Mammary epithelial cell (primary cell): Measurements from ENCODE around the gene RBM4.

Experiments used
- CTCF ChIP-seq, 2 donors: IDR thresholded peaks in 1 of 2; conservative IDR thresholded peaks in 1 of 2; 2 replicates each; pipeline ENCODE4 v1.5.1; 2011 to 2012; ENCODE audit warnings: inconsistent platforms in 2 of 2, low read length in 2 of 2, mild to moderate bottlenecking in 2 of 2, control low read depth in 1 of 2, low read depth in 1 of 2; ENCODE audit not compliant: insufficient read depth in 1 of 2; ENCODE audit errors: extremely low read depth in 1 of 2
- EZH2 ChIP-seq: IDR thresholded peaks from 2 replicates; pipeline ENCODE4 v1.6.1; 2012; ENCODE audit warnings: low read length, inconsistent platforms, borderline replicate concordance

GRCh38 chr11:66680966-66681645 lies 42.6 kb downstream of the RBM4 start:
- TF ChIP-seq CTCF (conservative IDR thresholded peaks at IDR 0.05 in 1 of 2, IDR thresholded peaks at IDR 0.05 in 1 of 2; ENCODE audit: extremely low read depth in 1 of 2, insufficient read depth in 1 of 2, low read depth in 1 of 2, low read length in 2 of 2), result no peak
- no peak for TF ChIP-seq EZH2
